Testis (tissue), 5 donors: ENCODE data around the gene SEMA6A. TPM values are rescaled to one million over a fixed set of nuclear protein-coding genes. Genes with fewer than 3 reads are reported as not detected.

Experiments used
- DNase-seq: peaks from one replicate; pipeline ENCODE4 v3.0.0-alpha.2; 2019
- H3K27ac ChIP-seq, 2 donors: fragments of 200-600 bp; sonication (generic); one replicate each; pipeline ENCODE4 v1.5.1; 2019
- H3K27me3 ChIP-seq: fragments of 200-600 bp; sonication (generic); one replicate; pipeline ENCODE4 v1.5.1; 2019
- H3K36me3 ChIP-seq: fragments of 200-600 bp; sonication (generic); one replicate; pipeline ENCODE4 v1.5.1; 2017; ENCODE audit warnings: low read depth; ENCODE audit errors: missing control alignments
- H3K4me1 ChIP-seq: fragments of 200-600 bp; sonication (generic); one replicate; pipeline ENCODE4 v1.5.1; 2019
- H3K4me3 ChIP-seq, 2 donors: fragments of 200-600 bp; sonication (generic); one replicate each; pipeline ENCODE4 v1.5.1; 2017 to 2019
- H3K9me3 ChIP-seq: fragments of 200-600 bp; sonication (generic); one replicate; pipeline ENCODE4 v1.5.1; 2017
- POLR2A ChIP-seq: fragments of 450-650 bp; IDR thresholded peaks from one replicate; pipeline ENCODE4 v1.6.1; 2017; ENCODE audit warnings: antibody characterized with exemption, mild to moderate bottlenecking, moderate library complexity
- WGBS, 2 donors: methylation state at CpG; one replicate each; pipeline ENCODE4 v1.1.5; 2018; 5-methylcytosine and 5-hydroxymethylcytosine counted together
- intact Hi-C: fragments of 100-400 bp; cut with DNase I; formaldehyde crosslinking; loops from one replicate; pipeline ENCODE4 v1.15.1; 2023; ENCODE audit warnings: low total_unique reads
- long read RNA-seq, 2 donors: transcript quantifications; one replicate each; lab custom pipeline, GENCODE V29; 2026
- polyA plus RNA-seq: library from polyadenylated mRNA; stranded (reverse); fragments of 350-450 nt; fragmentation: Illumina TruSeq; extraction: RNeasy Lipid Tissue Mini Kit (QIAGEN cat#74804); gene quantifications from one replicate; pipeline ENCODE4 v1.2.3, GENCODE V29; 2014; ENCODE audit warnings: low read depth, low replicate concordance; ENCODE audit not compliant: insufficient read depth
- total RNA-seq, 2 donors: library from RNA; depleted of rRNA; stranded (reverse); fragments of >200 nt; gene quantifications; one replicate each; pipeline ENCODE4 v1.2.3, GENCODE V29; 2016
- TF ChIP-seq, protein P1 (sequence below), 3 experiments: fragments of 450-650 bp in 2 of 3; fragments of 200-600 bp in 1 of 3; sonication (generic) in 1 of 3; IDR thresholded peaks; one replicate each; pipeline ENCODE4 v1.5.1; 2016 to 2019; ENCODE audit warnings: antibody characterized with exemption in 3 of 3, mild to moderate bottlenecking in 2 of 3, moderate library complexity in 1 of 3

SEMA6A gene
- total RNA-seq (10 to 100 TPM; 52.0 to 67.6 TPM), polyA plus RNA-seq (17.4 TPM)
- long read RNA-seq, donor 1, full-length matches to known transcripts, result 13 of 23 reads
- long read RNA-seq, donor 1, partial matches to known transcripts, result 10 of 23 reads
- long read RNA-seq, donor 1, other reads (novel, unspliced or antisense), result 0 of 23 reads
- long read RNA-seq, donor 2, full-length matches to known transcripts, result 9 of 9 reads
- long read RNA-seq, donor 2, partial matches to known transcripts, result 0 of 9 reads
- long read RNA-seq, donor 2, other reads (novel, unspliced or antisense), result 0 of 9 reads

- intact Hi-C loops, result no loop called here
- 0 to 1% methylated on average over 22 to 66 of the region's 66 CpGs for WGBS, 2 donors
Measured at GRCh38 chr5:116574367-116575325, at the start of gene SEMA6A. Gene SEMA6A, minus strand, starts transcription at chr5:116574823. Its CDS starts 69,879 bp downstream, at chr5:116504944.

GRCh38 chr5:116622375-116623050 lies 47.9 kb upstream of the SEMA6A start:
- H3K9me3 ChIP-seq, result no peaks in the 10 kb centered on the region
- WGBS, 2 donors, result 80 to 84% methylated on average over 7 of the region's 7 CpGs
- H3K27ac ChIP-seq, result no peak overlapping the region
- no peak overlapping the region for H3K4me3 ChIP-seq
- H3K36me3 ChIP-seq, result no peaks in the 10 kb centered on the region
- intact Hi-C loops, result no loop called here
- no peaks in the 10 kb centered on the region for H3K4me1 ChIP-seq
- no peaks in the 10 kb centered on the region for H3K27me3 ChIP-seq
- TF ChIP-seq, protein P1, sequence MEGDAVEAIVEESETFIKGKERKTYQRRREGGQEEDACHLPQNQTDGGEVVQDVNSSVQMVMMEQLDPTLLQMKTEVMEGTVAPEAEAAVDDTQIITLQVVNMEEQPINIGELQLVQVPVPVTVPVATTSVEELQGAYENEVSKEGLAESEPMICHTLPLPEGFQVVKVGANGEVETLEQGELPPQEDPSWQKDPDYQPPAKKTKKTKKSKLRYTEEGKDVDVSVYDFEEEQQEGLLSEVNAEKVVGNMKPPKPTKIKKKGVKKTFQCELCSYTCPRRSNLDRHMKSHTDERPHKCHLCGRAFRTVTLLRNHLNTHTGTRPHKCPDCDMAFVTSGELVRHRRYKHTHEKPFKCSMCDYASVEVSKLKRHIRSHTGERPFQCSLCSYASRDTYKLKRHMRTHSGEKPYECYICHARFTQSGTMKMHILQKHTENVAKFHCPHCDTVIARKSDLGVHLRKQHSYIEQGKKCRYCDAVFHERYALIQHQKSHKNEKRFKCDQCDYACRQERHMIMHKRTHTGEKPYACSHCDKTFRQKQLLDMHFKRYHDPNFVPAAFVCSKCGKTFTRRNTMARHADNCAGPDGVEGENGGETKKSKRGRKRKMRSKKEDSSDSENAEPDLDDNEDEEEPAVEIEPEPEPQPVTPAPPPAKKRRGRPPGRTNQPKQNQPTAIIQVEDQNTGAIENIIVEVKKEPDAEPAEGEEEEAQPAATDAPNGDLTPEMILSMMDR (IDR thresholded peaks at IDR 0.05), result no peak
- TF ChIP-seq POLR2A, result no peak
- DNase-seq, result no peak

More at GRCh38 chr5:116574367-116575325, at the start of gene SEMA6A:
- TF ChIP-seq POLR2A, result no peak
- TF ChIP-seq, protein P1 (IDR thresholded peaks at IDR 0.05), result no peak
- peak; percentile 92 for DNase-seq
- Histone ChIP-seq H3K27ac (peak within 1 kb of the TSS; percentile 66 to 83), H3K4me1 (no peaks in the 10 kb centered on the region), H3K27me3 (no peaks in the 10 kb centered on the region), H3K36me3 (no peaks in the 10 kb centered on the region), H3K9me3 (no peaks in the 10 kb centered on the region), H3K4me3 (peak within 1 kb of the TSS; percentile 48 to 71)

GRCh38 chr5:116621599-116621998 lies 47.0 kb upstream of the SEMA6A start:
- H3K27me3 ChIP-seq, result no peaks in the 10 kb centered on the region
- H3K36me3 ChIP-seq, result no peaks in the 10 kb centered on the region
- DNase-seq, result no peak
- H3K27ac ChIP-seq, result no peak overlapping the region
- no peaks in the 10 kb centered on the region for H3K9me3 ChIP-seq
- TF ChIP-seq, protein P1 (IDR thresholded peaks at IDR 0.05), result no peak
- TF ChIP-seq POLR2A, result no peak
- H3K4me3 ChIP-seq, result no peak overlapping the region
- intact Hi-C loops, result no loop called here
- 88 to 93% methylated on average over 2 of the region's 2 CpGs for WGBS, 2 donors
- H3K4me1 ChIP-seq, result no peaks in the 10 kb centered on the region

DNA sequence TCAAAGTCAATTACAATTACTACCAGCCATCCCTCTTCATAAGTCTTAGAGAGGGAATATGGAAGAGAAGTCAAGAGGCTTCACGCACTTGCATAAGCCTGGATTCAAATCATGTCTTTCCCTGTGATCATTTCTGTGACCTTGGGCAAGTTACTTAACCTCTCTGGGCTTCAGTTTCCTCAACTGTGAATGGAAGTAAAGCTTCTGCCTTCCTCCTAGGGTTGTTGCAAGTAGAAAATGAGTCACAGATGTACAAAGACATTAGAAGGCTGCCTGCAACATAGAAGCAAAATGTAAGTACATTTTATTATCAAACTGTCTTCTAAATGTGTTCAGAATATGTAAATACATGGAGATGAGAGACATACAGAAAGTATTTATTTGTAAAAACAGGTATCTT lies 42.3 kb upstream of the SEMA6A start:
- Histone ChIP-seq H3K4me3 (no peak overlapping the region), H3K27me3 (no peaks in the 10 kb centered on the region), H3K36me3 (no peaks in the 10 kb centered on the region), H3K27ac (no peak overlapping the region), H3K4me1 (no peaks in the 10 kb centered on the region), H3K9me3 (no peaks in the 10 kb centered on the region)
- no peak for DNase-seq
- TF ChIP-seq, protein P1 (IDR thresholded peaks at IDR 0.05), result no peak
- TF ChIP-seq POLR2A, result no peak
- intact Hi-C loops, result no loop called here
- 83 to 91% methylated on average over 1 of the region's 1 CpG for WGBS, 2 donors
